ENCODE measurements around the gene FOLR2.
"Not testable (repeated sequence)": the region's sequence is repeated elsewhere in the genome, so short reads cannot be mapped to it uniquely, and the experiment has no call there.

The FOLR2 gene

DNA sequence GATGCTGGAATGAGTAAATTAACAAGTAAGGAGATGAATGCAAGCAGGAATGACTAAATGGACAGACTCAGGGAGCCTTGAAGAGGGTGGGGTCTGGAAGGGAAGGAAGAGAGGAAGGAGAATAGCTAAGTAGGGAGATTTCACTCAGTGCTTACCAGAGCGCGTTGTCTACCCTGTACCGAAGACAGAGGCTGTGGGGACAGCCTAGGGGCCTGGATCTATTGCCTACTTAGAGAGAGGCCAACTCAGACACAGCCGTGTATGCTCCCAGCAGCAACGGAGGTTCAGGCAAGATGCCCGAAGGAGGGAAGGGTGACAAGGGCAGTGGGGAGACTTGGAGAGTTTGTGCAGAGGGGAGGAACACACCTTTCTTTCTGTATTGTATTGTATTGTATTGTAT, at the start of gene FOLR2:
FOLR2 (plus strand) TSS at position 157 of the 400 bp plus-strand sequence. CDS start 1,791 bp downstream, outside the sequence.
- DNase-seq (ENCODE audit: low read depth in 2 of 2): no peak

DNA sequence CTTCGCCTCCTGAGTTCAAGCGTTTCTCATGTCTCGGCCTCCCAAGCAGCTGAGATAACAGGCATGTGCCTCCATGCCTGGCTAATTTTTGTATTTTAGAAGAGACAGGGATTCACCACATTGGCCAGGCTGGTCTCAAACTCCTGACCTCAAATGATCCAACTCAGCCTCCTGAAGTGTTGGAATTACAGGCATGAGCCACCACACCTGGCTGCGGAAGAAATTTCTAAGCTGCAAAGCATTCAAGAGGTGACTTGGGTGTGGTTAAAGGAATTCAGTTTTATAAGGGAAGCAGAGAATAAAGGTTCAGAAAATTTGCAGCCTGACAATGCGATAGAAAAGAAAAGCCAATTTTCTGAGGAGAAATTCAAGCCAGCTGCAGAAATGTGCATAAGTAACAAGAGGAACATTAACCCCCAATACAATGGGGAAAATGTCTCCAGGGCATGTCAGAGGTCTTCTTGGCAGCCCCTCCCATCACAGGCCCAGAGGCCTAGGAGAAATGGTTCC, 47.5 kb upstream of the FOLR2 start:
- not testable (repeated sequence) for DNase-seq (ENCODE audit: low read depth in 2 of 2)

DNA sequence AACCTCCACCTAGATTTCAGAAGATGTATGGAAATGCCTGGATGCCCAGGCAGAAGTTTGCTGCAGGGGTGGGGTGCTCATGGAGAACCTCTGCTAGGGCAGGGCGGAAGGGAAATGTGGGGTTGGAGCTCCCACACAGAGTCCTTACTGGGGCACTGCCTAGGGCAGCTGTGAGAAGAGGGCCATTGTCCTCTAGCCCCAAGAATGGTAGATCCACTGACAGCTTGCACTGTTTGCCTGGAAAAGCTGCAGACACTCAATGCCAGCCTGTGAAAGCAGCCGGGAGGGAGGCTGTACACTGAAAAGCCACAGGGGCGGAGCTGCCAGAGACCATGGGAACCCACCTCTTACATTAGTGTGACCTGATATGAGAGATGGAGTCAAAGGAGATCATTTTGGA, 46.8 kb upstream of the FOLR2 start:
- DNase-seq (ENCODE audit: low read depth in 2 of 2): not testable (repeated sequence)

DNA sequence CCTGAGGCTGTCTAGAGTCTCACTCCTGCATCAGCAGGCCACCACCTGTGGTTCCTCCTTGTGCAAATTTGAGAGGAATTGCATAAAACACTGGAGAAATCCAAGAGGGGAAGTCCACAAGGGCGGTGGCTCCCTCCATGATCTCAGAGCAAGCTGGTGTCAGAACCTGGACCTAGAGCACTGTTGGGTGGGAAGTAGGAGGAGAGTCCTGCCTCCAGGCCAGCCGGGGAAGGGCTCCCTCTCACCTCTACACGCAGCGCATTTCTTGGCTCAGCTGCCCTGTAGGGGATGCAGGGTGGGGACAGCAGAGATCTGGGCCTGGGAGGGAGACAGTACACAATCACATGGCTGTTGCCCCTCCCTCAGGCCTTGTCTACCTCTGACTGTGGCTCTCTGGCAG, 44.6 kb upstream of the FOLR2 start:
- not testable (repeated sequence) for DNase-seq (ENCODE audit: low read depth in 2 of 2)

DNA sequence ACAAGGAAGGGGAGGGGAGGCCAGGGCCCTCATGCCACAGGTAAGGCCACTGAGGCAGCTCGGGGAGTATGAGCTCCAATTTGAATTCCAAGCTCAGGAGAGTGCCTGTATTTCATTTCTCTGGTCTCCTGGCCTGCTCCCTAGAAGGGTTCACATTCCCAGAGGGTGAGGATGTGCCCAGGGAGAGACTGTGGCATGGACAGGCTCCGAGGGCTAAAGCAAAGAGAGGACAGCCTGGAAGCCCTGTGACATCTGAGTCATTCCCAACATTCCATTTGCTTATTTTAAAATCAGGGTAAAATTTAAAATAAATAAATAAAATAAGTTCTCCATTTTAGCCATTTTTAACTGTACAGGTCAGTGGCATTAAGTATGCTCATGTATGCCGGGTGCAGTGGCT, 43.3 kb upstream of the FOLR2 start:
- DNase-seq (ENCODE audit: low read depth in 2 of 2): no peak

DNA sequence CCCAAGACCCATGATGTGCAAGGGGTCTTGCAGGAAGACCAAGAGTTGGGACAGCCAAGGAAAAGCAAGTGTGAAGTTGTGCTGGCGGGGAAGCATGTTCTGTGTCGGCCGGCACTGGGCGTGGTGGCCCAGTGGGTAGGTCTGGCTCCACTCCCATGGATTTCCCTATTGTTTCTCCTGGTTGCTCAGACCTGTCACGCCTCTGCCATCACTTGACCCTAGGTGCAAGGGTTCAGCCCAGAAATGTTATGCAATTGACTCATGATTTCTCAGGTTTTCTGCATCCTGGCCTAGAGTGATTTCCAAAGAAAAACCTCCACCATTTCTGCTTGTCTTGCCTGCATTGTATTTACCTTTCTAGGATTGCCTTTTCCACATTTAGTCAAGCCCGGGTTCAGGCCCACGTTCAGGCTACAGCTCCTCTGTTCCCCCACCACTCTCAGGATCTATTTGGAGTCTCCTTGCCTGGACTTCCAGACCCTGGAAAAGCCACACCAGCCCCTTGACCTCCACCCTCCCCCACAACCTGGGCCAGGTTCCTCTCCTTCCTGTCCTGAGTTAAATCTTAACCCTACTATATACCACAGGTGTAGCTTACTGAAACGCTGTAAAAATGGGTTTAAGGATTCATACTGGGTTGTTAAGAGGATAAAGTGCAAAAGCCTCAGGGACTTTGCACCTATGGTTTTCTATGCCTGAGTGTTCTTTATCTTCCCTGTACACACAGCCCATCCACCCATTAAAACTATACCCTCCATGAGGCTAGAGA, 42.1 kb upstream of the FOLR2 start:
- no peak for DNase-seq (ENCODE audit: low read depth in 2 of 2)

DNA sequence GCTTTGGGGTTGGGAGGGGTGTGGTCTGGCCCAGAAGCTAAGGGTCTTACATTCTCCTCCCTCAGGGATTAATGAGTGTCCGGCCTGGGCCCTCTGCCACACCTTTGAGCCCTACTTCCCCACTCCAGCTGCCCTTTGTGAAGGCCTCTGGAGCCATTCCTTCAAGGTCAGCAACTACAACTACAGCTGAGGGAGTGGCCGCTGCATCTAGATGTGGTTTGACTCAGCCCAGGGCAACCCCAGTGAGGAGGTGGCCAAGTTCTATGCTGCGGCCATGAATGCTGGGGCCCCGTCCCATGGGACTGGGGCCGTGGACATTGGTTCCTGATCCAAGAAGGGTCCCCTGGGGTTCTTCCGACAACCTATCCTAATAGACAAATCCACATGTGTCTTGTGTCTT, 38.9 kb upstream of the FOLR2 start:
- no peak for DNase-seq (ENCODE audit: low read depth in 2 of 2)

DNA sequence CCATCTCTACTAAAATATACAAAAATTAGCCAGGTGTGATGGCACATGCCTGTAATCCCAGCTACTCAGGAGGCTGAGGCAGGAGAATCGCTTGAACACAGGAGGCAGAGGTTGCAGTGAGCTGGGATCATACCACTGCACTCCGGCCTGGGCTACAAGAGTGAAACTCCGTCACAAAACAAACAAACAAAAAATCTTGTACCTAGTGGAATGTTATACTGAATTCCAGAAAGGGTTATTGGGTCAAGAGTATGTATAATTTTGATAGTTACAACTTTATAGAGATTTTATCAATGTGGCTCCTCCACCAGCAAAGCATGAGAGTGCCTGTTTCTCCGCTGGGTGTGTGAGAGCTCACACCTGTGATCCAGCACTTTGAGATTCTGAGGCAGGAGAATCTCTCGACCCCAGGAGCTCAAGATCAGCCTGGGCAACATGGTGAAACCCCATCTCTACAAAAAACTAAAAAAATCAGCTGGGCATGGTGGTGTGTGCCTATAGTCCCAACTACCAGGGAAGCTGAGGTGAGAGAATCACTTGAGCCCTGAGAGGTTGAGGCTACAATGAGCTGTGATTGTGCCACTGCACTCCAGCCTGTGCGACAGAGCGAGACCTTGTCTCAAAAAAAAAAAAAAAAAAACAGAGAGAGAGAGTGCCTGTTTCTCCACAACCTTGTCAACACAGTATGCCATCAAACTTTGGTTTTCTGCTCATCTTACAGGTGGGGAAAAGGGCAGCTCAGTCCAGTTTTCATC, 37.4 kb upstream of the FOLR2 start:
- no peak for DNase-seq (ENCODE audit: low read depth in 2 of 2)

DNA sequence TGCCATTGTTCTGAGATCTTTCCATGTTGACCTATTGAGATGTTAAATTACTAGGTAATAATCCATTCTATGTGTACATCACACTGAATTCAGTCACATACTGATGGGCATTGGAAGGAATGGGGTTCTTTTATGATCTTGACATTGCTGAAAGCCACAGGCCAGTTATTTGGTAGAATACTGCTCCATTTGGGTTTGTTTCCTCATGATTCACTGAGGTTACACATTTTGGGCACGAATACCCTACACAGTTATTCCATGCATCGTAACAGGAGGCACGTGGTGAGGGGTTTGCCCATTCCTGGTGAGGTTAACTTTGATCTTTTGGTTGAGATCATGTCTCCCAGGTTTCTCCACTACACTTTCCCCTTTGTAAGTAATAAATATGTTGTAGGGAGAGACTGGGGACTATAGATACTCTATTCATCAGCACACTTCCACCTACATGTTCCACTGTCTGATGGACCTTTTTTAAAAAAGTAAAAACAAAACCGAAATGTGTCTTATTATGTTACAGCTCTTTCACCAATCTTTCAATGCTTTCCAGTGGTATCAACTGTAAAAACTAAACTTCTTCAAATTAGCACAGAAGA, 36.7 kb upstream of the FOLR2 start:
- no peak for DNase-seq (ENCODE audit: low read depth in 2 of 2)

DNA sequence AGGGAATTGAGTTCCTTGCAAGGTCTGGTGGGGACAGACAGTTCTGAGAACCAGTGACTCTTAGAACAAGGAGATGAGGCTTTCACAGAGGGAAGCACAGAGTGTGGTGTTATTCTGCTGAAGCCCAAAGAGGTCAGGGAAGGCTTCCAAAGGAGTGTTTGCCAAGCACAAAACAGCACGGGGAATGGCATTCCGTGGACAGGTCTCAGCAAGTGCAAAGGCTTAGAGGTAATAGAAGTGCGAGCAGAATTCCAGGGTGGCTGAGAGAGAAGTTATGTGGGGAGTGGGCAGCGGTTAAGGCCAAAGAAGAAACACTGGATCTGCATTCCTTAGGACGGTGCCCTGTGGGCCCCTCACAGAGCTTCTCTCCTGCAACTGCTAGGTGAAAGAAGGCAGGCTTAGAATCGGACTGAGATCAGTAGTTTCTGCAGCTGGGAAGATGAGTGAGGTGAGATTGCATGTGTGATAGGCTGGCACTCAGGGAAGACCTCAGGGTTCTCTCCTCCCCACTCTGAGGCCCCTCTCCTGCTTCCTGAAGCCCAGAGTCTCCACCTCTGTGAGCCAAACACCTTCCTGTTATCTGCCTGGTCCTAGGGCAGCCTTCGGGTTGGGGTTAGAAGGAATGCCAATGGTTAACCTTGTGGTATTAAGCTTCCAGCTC, 35.6 kb upstream of the FOLR2 start:
- DNase-seq (ENCODE audit: low read depth in 2 of 2): not testable (repeated sequence)

DNA sequence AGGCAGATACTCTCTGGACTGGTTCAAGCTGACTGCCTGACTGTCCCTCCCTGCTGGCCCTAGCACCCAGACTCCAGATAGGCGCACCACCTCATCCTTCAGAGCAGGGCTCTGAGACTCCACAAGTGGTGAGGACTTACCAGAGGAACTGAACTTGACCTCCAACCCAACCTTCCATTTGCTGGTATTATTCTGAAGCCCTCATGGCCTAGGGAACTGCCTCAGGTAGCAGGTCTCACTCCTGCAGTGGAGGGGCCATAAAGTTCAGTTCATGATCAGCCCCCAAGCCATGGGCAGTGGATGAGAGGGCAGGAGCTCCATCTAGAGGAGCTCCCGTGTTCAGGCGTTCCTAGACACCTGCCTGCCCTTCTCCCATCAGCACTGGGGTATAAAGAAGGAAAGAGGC, 35.0 kb upstream of the FOLR2 start:
- not testable (repeated sequence) for DNase-seq (ENCODE audit: low read depth in 2 of 2)

DNA sequence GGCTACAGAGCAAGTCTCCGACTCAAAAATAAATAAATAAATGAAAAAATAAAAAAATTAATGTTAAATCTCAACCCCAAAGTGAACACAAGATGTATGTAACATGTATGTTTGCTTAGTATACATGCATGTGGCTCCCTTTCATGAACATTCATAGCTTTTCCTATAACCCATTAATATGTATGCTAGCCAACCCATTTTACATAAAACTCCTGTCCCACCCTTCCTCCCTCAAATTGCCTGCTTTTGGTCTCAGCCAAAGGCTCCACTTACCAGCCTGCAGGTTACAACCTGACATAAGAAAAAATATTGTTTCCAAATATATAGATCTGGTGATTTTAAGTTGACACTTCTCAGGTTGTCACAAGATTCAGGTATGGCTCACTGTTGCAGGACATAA, 28.3 kb upstream of the FOLR2 start:
- no peak for DNase-seq (ENCODE audit: low read depth in 2 of 2)

DNA sequence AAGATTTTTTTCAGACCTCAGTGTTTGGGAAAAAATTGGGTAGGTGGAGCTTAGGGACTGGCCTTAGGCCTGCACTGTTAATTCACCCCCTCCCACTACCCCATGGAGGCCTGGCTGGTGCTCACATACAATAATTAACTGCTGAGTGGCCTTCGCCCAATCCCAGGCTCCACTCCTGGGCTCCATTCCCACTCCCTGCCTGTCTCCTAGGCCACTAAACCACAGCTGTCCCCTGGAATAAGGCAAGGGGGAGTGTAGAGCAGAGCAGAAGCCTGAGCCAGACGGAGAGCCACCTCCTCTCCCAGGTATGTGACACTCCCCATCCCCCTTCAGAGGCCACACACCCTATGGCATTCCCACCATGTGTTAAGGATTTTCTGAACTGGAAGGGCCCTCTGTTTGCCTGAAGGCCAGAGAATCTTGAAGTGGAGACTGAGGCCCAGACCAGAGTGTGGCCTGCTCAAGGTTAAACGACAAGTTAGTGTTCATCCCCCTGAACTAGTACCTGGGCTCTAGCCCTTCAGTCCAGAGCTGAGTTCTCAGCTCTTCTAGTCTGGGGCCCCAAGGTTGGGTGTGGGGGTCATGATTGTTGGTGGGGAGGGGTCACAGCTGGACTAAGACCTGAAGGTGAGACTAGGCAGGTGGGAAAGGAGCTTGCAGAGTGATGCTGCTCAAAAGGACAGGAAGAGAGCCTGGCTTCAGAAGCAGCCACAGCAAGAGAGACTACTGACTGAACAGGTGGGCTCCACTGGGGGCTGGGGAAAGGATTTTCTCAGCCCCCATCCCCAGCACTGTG, 26.9 kb upstream of the FOLR2 start:
- DNase-seq (ENCODE audit: low read depth in 2 of 2): no peak

DNA sequence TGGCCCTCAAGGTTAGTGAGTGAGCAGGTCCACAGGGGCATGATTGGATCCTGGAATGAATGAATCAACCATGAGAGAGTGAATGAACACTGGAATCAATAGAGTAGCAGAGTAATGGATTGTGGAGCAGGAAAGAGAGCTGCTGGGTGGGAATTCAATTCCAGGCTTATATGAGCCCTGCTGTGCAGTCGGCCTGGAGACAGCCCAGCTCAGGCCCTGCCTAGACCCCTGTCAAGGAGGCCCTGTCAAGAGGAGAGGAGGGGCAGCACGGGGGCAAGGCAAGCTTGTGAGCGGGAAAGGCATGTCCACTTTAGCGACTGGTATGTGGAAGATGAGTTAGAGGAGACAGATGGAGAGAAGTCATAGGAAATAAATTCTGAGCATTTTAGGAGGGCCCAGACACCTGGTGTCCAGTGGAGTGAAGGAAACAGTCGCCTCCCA, 25.9 kb upstream of the FOLR2 start:
- DNase-seq (ENCODE audit: low read depth in 2 of 2): no peak

DNA sequence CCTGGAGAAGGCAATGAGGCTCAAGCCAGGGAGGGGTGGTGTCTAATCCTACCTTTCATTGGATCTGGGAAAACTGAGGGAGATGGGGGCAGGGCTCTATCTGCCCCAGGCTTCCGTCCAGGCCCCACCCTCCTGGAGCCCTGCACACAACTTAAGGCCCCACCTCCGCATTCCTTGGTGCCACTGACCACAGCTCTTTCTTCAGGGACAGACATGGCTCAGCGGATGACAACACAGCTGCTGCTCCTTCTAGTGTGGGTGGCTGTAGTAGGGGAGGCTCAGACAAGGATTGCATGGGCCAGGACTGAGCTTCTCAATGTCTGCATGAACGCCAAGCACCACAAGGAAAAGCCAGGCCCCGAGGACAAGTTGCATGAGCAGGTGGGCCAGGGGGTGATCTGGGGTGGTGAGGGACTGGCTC, 24.6 kb upstream of the FOLR2 start, which contains the start of gene FOLR1:
FOLR1 (plus strand) TSS at position 180 of the 421 bp plus-strand sequence; CDS start at position 214, 34 bp downstream.
- DNase-seq (ENCODE audit: low read depth in 2 of 2): no peak

DNA sequence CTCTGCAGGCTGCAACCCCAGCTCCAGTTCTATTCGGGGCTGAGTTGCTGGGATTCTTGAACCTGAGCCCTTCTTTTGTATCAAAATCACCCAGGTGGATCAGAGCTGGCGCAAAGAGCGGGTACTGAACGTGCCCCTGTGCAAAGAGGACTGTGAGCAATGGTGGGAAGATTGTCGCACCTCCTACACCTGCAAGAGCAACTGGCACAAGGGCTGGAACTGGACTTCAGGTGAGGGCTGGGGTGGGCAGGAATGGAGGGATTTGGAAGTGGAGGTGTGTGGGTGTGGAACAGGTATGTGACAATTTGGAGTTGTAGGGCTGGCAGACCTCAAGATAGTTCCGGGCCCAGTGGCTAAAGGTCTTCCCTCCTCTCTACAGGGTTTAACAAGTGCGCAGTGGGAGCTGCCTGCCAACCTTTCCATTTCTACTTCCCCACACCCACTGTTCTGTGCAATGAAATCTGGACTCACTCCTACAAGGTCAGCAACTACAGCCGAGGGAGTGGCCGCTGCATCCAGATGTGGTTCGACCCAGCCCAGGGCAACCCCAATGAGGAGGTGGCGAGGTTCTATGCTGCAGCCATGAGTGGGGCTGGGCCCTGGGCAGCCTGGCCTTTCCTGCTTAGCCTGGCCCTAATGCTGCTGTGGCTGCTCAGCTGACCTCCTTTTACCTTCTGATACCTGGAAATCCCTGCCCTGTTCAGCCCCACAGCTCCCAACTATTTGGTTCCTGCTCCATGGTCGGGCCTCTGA, 20.9 kb upstream of the FOLR2 start:
- no peak for DNase-seq (ENCODE audit: low read depth in 2 of 2)

DNA sequence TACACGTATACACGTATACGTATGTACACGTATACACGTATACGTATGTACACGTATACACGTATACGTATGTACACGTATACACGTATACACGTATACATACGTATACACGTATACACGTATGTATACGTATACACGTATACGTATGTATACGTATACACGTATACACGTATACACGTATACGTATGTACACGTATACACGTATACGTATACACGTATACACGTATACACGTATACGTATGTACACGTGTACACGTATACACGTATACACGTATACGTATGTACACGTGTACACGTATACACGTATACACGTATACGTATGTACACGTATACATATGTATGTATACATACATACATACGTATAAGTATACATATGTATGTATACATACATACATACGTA, 15.1 kb upstream of the FOLR2 start:
- not testable (repeated sequence) for DNase-seq (ENCODE audit: low read depth in 2 of 2)

DNA sequence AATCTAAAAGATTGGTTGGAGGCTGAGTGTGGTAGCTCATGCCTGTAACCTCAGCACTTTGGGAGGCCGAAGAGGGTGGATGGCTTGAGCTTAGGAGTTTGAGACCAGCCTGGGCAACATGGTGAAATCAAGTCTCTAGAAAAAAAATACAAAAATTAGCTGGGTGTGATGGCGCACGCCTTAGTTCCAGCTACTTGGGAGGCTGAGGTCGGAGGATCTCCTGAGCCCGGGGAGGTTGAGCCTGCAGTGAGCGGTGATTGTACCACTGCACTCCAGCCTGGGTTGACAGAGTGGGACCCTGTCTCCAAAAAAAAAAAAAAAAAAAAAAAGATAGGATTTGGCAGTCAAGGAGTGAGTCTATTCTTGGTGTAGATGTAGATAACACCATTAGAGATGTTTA, 14.0 kb upstream of the FOLR2 start:
- no peak for DNase-seq (ENCODE audit: low read depth in 2 of 2)

DNA sequence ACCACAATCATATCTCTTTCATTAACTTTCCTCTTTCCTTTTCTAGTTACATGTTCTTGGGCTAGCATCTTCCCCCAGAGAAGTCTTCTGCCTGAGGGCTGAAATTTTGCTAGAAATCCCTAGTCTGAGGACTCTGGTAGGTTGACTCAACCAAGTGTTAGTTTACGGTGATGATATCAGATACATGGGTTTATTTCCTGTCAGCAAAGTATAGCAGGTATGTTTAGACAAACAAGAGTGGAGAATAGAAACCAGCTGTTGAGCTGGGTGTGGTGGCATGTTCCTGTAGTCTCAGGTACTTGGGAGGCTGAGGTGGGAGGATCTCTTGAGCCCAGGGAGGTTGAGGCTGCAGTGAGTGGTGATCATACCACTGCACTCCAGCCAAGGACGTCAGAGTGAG, 13.4 kb upstream of the FOLR2 start:
- DNase-seq (ENCODE audit: low read depth in 2 of 2): no peak

DNA sequence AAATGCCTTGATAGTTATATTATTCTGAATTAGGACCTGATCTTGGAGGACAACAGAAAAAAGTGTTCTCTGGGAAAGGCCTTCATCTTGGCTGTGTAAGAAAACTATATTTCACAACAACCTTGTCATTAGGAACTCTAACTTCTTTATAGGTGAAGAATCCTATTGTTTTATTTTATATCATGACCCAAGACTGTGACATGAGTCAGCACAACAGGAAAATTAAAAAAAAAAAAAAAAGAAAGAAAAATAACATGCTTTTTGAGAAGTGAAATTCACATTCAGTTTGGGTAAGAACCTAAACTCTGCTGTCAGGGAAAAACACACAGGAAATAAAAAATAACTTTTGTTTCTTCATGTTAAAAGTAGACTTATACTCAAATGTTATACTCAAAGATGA, 11.7 kb upstream of the FOLR2 start:
- no peak for DNase-seq (ENCODE audit: low read depth in 2 of 2)

All from stimulated activated CD8-positive, alpha-beta memory T cell treated with anti-CD3 and anti-CD28 coated beads, Interleukin-7, amount 100 ng/mL, for 1 hour (primary cell).